ENCODE measurements around the gene RALBP1. TPM values are rescaled to one million over a fixed set of nuclear protein-coding genes. Genes with fewer than 3 reads are reported as not detected.
A peak's percentile ranks its signal among the peaks of the same experiment; 100 is the strongest.

RALBP1 gene
- total and polyA plus RNA-seq, 2 of the 4 experiments (the other 2 are of a cell fraction), result 30.6 to 38.2 TPM

DNA sequence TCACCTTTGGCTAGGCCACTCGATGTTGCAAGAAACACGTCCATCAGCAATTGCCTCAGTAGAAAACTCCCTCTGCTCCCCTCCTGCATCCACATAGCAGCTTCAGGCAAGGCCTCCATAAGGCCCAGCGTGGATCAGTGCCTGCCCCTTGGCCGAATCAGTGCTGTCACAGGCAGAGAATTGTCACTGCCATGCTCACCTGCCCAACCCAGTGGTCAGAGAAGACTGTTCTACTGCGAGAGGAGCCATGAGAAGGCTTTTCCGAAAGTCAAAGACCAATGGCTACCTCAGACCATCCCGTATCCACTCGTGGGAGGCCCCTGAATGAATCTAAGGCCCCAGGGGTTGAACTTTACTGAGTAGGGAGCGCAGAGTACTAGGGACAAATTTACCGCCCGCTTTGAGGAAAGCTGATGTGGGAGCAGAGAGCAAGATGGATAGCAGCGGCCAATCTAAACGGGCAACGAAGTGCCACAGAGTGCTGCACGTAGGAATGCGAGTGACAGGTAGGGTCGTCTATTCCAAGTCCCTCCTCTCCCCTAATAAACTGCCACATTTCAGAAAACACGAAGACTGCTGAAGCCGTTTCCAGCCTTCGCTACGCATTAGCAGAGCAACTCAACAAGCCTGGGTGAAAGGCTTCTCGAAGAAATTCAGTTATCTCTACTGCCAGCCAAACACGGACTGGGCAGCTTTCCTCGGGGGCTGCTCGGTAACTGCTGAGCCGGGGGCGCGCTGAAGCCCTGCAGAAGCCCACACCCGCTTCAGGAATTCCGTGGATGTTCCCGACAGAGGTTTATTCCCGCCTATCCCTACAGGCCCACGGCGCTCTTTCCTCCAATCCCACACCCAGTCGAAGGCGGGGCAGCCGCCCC is 968 bp upstream of the RALBP1 start:
- peak overlapping the region; percentile 97 for H4K91ac ChIP-seq (ENCODE audit: insufficient read depth, low read depth, low read length)
- H3K9me3 ChIP-seq (ENCODE audit: control insufficient read depth, insufficient read depth, low read length), result no peaks in the 10 kb centered on the region
- H3K9ac ChIP-seq (ENCODE audit: low read depth, low read length), result peak overlapping the region; percentile 90
- dilution Hi-C loops (cut with HindIII; ENCODE audit: low sequenced_read_pairs, unreplicated experiment) (no loop called here), intact Hi-C loops (cut with micrococcal nuclease) (no loop called here), in situ Hi-C loops (cut with MboI; ENCODE audit: low sequenced_read_pairs) (no loop called here)
- POLR2A ChIA-PET (ENCODE audit: unreplicated experiment), result interaction anchor here (0.5 kb wide), 1 partner anchor 13 kb away, joined by 3 read pairs; no protein-coding TSS in a partner anchor
- 25% methylated on average over 16 of the region's 37 CpGs; no CpG with 5 or more reads in 1 of the 2 experiments for WGBS, 2 experiments (ENCODE audit: extremely low coverage in 2 of 2, insufficient read length in 1 of 2)
- H2BK20ac ChIP-seq (ENCODE audit: low read depth, low read length), result peak overlapping the region; percentile 17; the same call in 1 of the 2 replicates
- peak overlapping the region; percentile 92 for H2BK5ac ChIP-seq (ENCODE audit: low read depth, low read length, poor library complexity, severe bottlenecking)
- peak overlapping the region; percentile 68 for H3K4me3 ChIP-seq (ENCODE audit: insufficient read depth, low read depth, low read length)
- peak overlapping the region; percentile 100 for H2AFZ ChIP-seq (replicated peaks; ENCODE audit: low read length, poor library complexity)
- peaks cover 5% of the 10 kb centered on the region; the same call in 1 of the 2 replicates for H4K20me1 ChIP-seq (ENCODE audit: insufficient read depth, low read length)
- no TSS peak for BruUV-seq (replicated peaks)
- H2AK5ac ChIP-seq (ENCODE audit: low read depth, low read length), result peak overlapping the region; percentile 49
- H3K27me3 ChIP-seq (ENCODE audit: control insufficient read depth, insufficient read depth, low read length), result no peaks in the 10 kb centered on the region
- peak overlapping the region; percentile 89 for H2BK120ac ChIP-seq (ENCODE audit: low read depth, low read length)
- H2BK15ac ChIP-seq (ENCODE audit: low read depth, low read length), result no peak overlapping the region; the same call in 2 of the 3 replicates
- TF ChIP-seq RAD21 (IDR thresholded peaks at IDR 0.05; ENCODE audit: low read length), result peak; percentile 27; the same call in 1 of the 2 replicates
- TF ChIP-seq POLR2A (IDR thresholded peaks at IDR 0.05; ENCODE audit: low read depth, low read length), result no peak
- TF ChIP-seq, protein P1, sequence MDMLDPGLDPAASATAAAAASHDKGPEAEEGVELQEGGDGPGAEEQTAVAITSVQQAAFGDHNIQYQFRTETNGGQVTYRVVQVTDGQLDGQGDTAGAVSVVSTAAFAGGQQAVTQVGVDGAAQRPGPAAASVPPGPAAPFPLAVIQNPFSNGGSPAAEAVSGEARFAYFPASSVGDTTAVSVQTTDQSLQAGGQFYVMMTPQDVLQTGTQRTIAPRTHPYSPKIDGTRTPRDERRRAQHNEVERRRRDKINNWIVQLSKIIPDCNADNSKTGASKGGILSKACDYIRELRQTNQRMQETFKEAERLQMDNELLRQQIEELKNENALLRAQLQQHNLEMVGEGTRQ (IDR thresholded peaks at IDR 0.05; ENCODE audit: low read depth, low read length), result 0 out of 2 replicates have a peak, but pooled peaks have one; percentile 4
- 0 out of 2 replicates have a peak, but pooled peaks have one; percentile 29 for TF ChIP-seq MAZ (IDR thresholded peaks at IDR 0.05; ENCODE audit: borderline replicate concordance, low read depth, low read length)
- no peak for TF ChIP-seq MAFK (IDR thresholded peaks at IDR 0.05; ENCODE audit: low read depth, low read length)
- peak overlapping the region; percentile 97 for H3K14ac ChIP-seq (replicated peaks; ENCODE audit: low read depth, low read length)
- H3K9me1 ChIP-seq (ENCODE audit: insufficient read depth, low read length), result peaks cover 8% of the 10 kb centered on the region
- peak overlapping the region; percentile 95 for H2AK9ac ChIP-seq (replicated peaks; ENCODE audit: low read depth, low read length, poor library complexity)
- H3K23ac ChIP-seq (ENCODE audit: low read depth, low read length), result peak overlapping the region; percentile 99
- H3K4ac ChIP-seq (ENCODE audit: low read depth, low read length), result peak overlapping the region; percentile 97
- peak; percentile 73 for DNase-seq
- H3K56ac ChIP-seq (ENCODE audit: extremely low read depth, insufficient read depth, low read length), result peak overlapping the region; percentile 92
- peak overlapping the region; percentile 90 for H3K27ac ChIP-seq (ENCODE audit: insufficient read depth, low read length)
- H3K36me3 ChIP-seq (ENCODE audit: control insufficient read depth, insufficient read depth, low read length), result peaks cover 5% of the 10 kb centered on the region; the same call in 1 of the 2 replicates
- peak overlapping the region; percentile 25 for H3K18ac ChIP-seq (ENCODE audit: low read depth, low read length)
- H4K8ac ChIP-seq (ENCODE audit: low read depth in 2 of 2, low read length in 2 of 2), result peak overlapping the region; percentile 92 to 100
- H3K4me2 ChIP-seq (ENCODE audit: low read depth, low read length), result peak overlapping the region; percentile 81
- peak overlapping the region; percentile 86 for H4K5ac ChIP-seq (ENCODE audit: low read depth, low read length)
- CTCF ChIA-PET, result interaction anchor here (0.6 kb wide), 1 partner anchor 222 kb away, joined by 3 read pairs; no protein-coding TSS in a partner anchor
- H3K79me1 ChIP-seq (ENCODE audit: low read depth in 1 of 2, low read length in 2 of 2), result peaks cover 4 to 43% of the 10 kb centered on the region in 2 experiments; a peak in 3 of 4 replicates
- H3K4me1 ChIP-seq (ENCODE audit: control insufficient read depth, insufficient read depth, low read length), result peaks cover 4% of the 10 kb centered on the region; the same call in 1 of the 2 replicates
- peak; percentile 75 for ATAC-seq (ENCODE audit: low read depth)
